WERI-Rb-1 (cell line): ENCODE measurements around the gene VGLL4.
A peak's percentile ranks its signal among the peaks of the same experiment; 100 is the strongest.

Source experiments
- DNase-seq: peaks from one replicate; pipeline ENCODE4 v3.0.0-alpha.2; 2020
- H3K27ac ChIP-seq: fragments of 250-450 bp; sonication (Bioruptor Pico); 2 replicates; pipeline ENCODE4 v1.5.1; 2020; ENCODE audit warnings: mild to moderate bottlenecking, moderate library complexity
- H3K27me3 ChIP-seq: fragments of 250-450 bp; sonication (Bioruptor Pico); 2 replicates; pipeline ENCODE4 v1.5.1; 2021; ENCODE audit warnings: mild to moderate bottlenecking, low read depth, moderate library complexity; ENCODE audit not compliant: insufficient read depth, severe bottlenecking
- H3K36me3 ChIP-seq: fragments of 250-450 bp; sonication (Bioruptor Pico); 2 replicates; pipeline ENCODE4 v1.5.1; 2020; ENCODE audit warnings: mild to moderate bottlenecking, moderate library complexity
- H3K4me3 ChIP-seq: 2 replicates; pipeline ENCODE4 v1.5.1; 2011; ENCODE audit warnings: low read depth, mild to moderate bottlenecking, control low read depth, low read length
- H3K9me3 ChIP-seq: fragments of 250-450 bp; sonication (Bioruptor Pico); 2 replicates; pipeline ENCODE4 v1.5.1; 2021; ENCODE audit warnings: mild to moderate bottlenecking, moderate library complexity; ENCODE audit not compliant: severe bottlenecking
- CTCF ChIP-seq: IDR thresholded peaks from 2 replicates; pipeline ENCODE4 v1.5.1; 2011; ENCODE audit warnings: low read depth, mild to moderate bottlenecking, control low read depth, inconsistent platforms, low read length

VGLL4 gene

GRCh38 chr3:11635680-11636393 lies 7.9 kb downstream of the VGLL4 start:
- Histone ChIP-seq H3K27ac (no peak overlapping the region), H3K36me3 (no peaks in the 10 kb centered on the region)
- TF ChIP-seq CTCF, result no peak

GRCh38 chr3:11634974-11635612 lies 8.6 kb downstream of the VGLL4 start:
- Histone ChIP-seq H3K36me3 (no peaks in the 10 kb centered on the region), H3K27ac (no peak overlapping the region), H3K9me3 (no peaks in the 10 kb centered on the region), H3K4me3 (no peak overlapping the region), H3K27me3 (no peaks in the 10 kb centered on the region)
- DNase-seq, result no peak
- no peak for TF ChIP-seq CTCF

More at GRCh38 chr3:11635680-11636393, 7.9 kb downstream of the VGLL4 start:
- no peaks in the 10 kb centered on the region for H3K9me3 ChIP-seq
- no peak overlapping the region for H3K4me3 ChIP-seq
- no peaks in the 10 kb centered on the region for H3K27me3 ChIP-seq
- DNase-seq, result no peak

- Histone ChIP-seq H3K27ac (peak overlapping the region; percentile 18; the same call in 1 of the 2 replicates), H3K4me3 (no peak overlapping the region), H3K36me3 (no peaks in the 10 kb centered on the region), H3K9me3 (no peaks in the 10 kb centered on the region), H3K27me3 (no peaks in the 10 kb centered on the region)
- DNase-seq, result no peak
- TF ChIP-seq CTCF, result no peak
These were observed 9.6 kb downstream of the VGLL4 start for GRCh38 chr3:11634081-11634635.

- Histone ChIP-seq H3K36me3 (no peaks in the 10 kb centered on the region), H3K4me3 (no peak overlapping the region), H3K27me3 (no peaks in the 10 kb centered on the region), H3K9me3 (no peaks in the 10 kb centered on the region), H3K27ac (peak overlapping the region; percentile 68)
- TF ChIP-seq CTCF, result no peak
- DNase-seq, result no peak
These were observed 10.7 kb downstream of the VGLL4 start for GRCh38 chr3:11632966-11633365.

- H3K36me3 ChIP-seq, result no peaks in the 10 kb centered on the region
- no peak for TF ChIP-seq CTCF
- no peak overlapping the region for H3K4me3 ChIP-seq
These were observed 11.2 kb downstream of the VGLL4 start for GRCh38 chr3:11632564-11632963.

More at GRCh38 chr3:11632564-11632963, 11.2 kb downstream of the VGLL4 start:
- peak overlapping the region; percentile 68 for H3K27ac ChIP-seq
- H3K9me3 ChIP-seq, result no peaks in the 10 kb centered on the region
- no peak for DNase-seq
- no peaks in the 10 kb centered on the region for H3K27me3 ChIP-seq
